Panc1 (cell line): ENCODE measurements around the gene SECTM1. TPM values are rescaled to one million over a fixed set of nuclear protein-coding genes. Genes with fewer than 3 reads are reported as not detected.

Source experiments
- ATAC-seq: fragments of 200-7000 bp; cut with Tn5 transposase; 2 replicates; pipeline ENCODE4 v1.9.1; 2020; ENCODE audit warnings: mild to moderate bottlenecking, moderate library complexity
- BruUV-seq: library from RNA; stranded (reverse); fragments of 400-500 nt; replicated peaks from 2 replicates; lab custom pipeline; 2021; lab: Mats Ljungman, UMichigan
- CTCF ChIA-PET: fragments of 300-600 bp; sonication (Branson Sonifier 250); formaldehyde crosslinking; loops from one replicate; lab custom pipeline; 2022; ENCODE audit warnings: antibody characterized with exemption; lab: Charles Lee
- POLR2A ChIA-PET: fragments of 300-600 bp; sonication (Branson Sonifier 250); formaldehyde crosslinking; loops from one replicate; lab custom pipeline; 2022; ENCODE audit warnings: antibody characterized with exemption; lab: Charles Lee
- DNase-seq: peaks from one replicate; pipeline ENCODE4 v3.0.0-alpha.2; 2010; ENCODE audit warnings: low read depth, low spot score
- H3K27ac ChIP-seq: 2 replicates; pipeline ENCODE4 v1.5.1; 2011; ENCODE audit warnings: mild to moderate bottlenecking, low read length, inconsistent platforms
- H3K27me3 ChIP-seq: fragments of 200-500 bp; sonication (Bioruptor generic); 2 replicates; pipeline ENCODE4 v1.6.0; 2014; ENCODE audit warnings: low read length, inconsistent platforms; ENCODE audit not compliant: control insufficient read depth, insufficient read depth
- H3K36me3 ChIP-seq: fragments of 200-500 bp; sonication (Bioruptor generic); 2 replicates; pipeline ENCODE4 v1.5.1; 2014; ENCODE audit warnings: inconsistent platforms, mild to moderate bottlenecking, low read length, moderate library complexity; ENCODE audit not compliant: control insufficient read depth, insufficient read depth
- H3K4me1 ChIP-seq: 2 replicates; pipeline ENCODE4 v1.5.1; 2011; ENCODE audit warnings: inconsistent platforms, mild to moderate bottlenecking, low read length, moderate library complexity; ENCODE audit not compliant: control insufficient read depth, insufficient read depth
- H3K4me3 ChIP-seq, 2 experiments: 2 replicates each; pipeline ENCODE4 v1.5.1; 2011 to 2012; ENCODE audit warnings: low read depth in 2 of 2, low read length in 2 of 2, mild to moderate bottlenecking in 2 of 2, inconsistent platforms in 1 of 2, moderate library complexity in 1 of 2
- H3K9me3 ChIP-seq: fragments of 200-500 bp; sonication (Bioruptor generic); 2 replicates; pipeline ENCODE4 v1.5.1; 2014; ENCODE audit warnings: low read depth, mild to moderate bottlenecking, inconsistent platforms, low read length, moderate library complexity; ENCODE audit not compliant: control insufficient read depth, insufficient read depth
- POLR2AphosphoS5 ChIP-seq: IDR thresholded peaks from 2 replicates; pipeline ENCODE4 v1.6.1; 2012; ENCODE audit warnings: mild to moderate bottlenecking, low read depth, low read length, moderate library complexity
- SIN3A ChIP-seq: IDR thresholded peaks from 2 replicates; pipeline ENCODE4 v1.6.1; 2012; ENCODE audit warnings: low read depth, mild to moderate bottlenecking, low read length, moderate library complexity, borderline replicate concordance; ENCODE audit not compliant: insufficient read depth
- TCF7L2 ChIP-seq: IDR thresholded peaks from 2 replicates; pipeline ENCODE4 v1.6.1; 2011; ENCODE audit warnings: mild to moderate bottlenecking, low read depth, low read length, inconsistent platforms
- in situ Hi-C: cut with HindIII; loops from 2 replicates; pipeline ENCODE4 v1.10.0; 2016; ENCODE audit warnings: low sequenced_read_pairs, low pct_unique_long_range_greater_than_20kb
- intact Hi-C: fragments of 100-400 bp; cut with micrococcal nuclease; formaldehyde crosslinking; loops from one replicate; pipeline ENCODE4 v1.10.0; 2022; ENCODE audit not compliant: unreplicated experiment
- total RNA-seq: library from RNA; stranded (reverse); gene quantifications from one replicate; pipeline ENCODE4 v1.2.1, GENCODE V29; 2021; ENCODE audit not compliant: unreplicated experiment
- TF ChIP-seq, protein P1 (sequence below): fragments of 450-650 bp; IDR thresholded peaks from 2 replicates; pipeline ENCODE4 v1.5.1; 2017; ENCODE audit warnings: mild to moderate bottlenecking
- TF ChIP-seq, protein P2 (sequence below), 2 experiments: IDR thresholded peaks; 2 replicates each; pipeline ENCODE4 v1.6.1; 2011 to 2012; ENCODE audit warnings: low read depth in 2 of 2, control low read depth in 1 of 2, low read length in 1 of 2, mild to moderate bottlenecking in 1 of 2, moderate library complexity in 1 of 2; ENCODE audit not compliant: insufficient read depth in 1 of 2

SECTM1 gene
- total RNA-seq, 1 experiment from 2014 or later, result 5.4 TPM

DNA sequence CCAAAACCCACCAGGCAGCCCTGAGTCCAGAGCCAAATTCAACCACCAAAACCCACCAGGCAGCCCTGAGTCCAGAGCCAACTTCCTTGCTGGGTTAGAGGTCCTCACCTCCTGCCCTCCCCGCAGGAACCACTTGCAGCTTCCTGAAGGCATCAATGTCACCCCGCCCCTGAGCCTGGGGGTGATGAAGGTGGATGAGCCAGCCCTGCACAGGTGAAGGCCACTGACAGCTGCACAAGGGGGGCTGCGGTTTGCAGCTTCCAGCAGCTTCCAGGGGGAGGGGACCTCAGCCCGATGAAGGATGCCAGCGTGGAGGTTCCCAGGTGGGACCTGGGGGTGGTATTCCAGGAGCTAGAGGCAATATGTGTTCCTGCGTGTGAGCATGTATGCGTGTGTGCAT is 52.5 kb downstream of the SECTM1 start:
- no peak for DNase-seq
- CTCF ChIA-PET, result interaction anchor here (0.6 kb wide), 1 partner anchor 27 kb away, joined by 7 read pairs; no protein-coding TSS in a partner anchor

GRCh38 chr17:82280537-82280936 is 53.0 kb downstream of the SECTM1 start:
- Histone ChIP-seq H3K36me3 (no peaks in the 10 kb centered on the region), H3K4me3 (no peak overlapping the region), H3K27me3 (no peaks in the 10 kb centered on the region), H3K4me1 (peaks cover 22% of the 10 kb centered on the region), H3K27ac (no peak overlapping the region), H3K9me3 (no peaks in the 10 kb centered on the region)
- BruUV-seq, result no TSS peak
- no peak for ATAC-seq
- intact Hi-C loops (no loop called here), in situ Hi-C loops (no loop called here)
- ChIA-PET POLR2A (interaction anchor here (0.6 kb wide), 1 partner anchor 24 kb away, joined by 4 read pairs; no protein-coding TSS in a partner anchor), CTCF (interaction anchor here (0.6 kb wide), 1 partner anchor 26 kb away, joined by 7 read pairs; no protein-coding TSS in a partner anchor)
- TF ChIP-seq, protein P1, sequence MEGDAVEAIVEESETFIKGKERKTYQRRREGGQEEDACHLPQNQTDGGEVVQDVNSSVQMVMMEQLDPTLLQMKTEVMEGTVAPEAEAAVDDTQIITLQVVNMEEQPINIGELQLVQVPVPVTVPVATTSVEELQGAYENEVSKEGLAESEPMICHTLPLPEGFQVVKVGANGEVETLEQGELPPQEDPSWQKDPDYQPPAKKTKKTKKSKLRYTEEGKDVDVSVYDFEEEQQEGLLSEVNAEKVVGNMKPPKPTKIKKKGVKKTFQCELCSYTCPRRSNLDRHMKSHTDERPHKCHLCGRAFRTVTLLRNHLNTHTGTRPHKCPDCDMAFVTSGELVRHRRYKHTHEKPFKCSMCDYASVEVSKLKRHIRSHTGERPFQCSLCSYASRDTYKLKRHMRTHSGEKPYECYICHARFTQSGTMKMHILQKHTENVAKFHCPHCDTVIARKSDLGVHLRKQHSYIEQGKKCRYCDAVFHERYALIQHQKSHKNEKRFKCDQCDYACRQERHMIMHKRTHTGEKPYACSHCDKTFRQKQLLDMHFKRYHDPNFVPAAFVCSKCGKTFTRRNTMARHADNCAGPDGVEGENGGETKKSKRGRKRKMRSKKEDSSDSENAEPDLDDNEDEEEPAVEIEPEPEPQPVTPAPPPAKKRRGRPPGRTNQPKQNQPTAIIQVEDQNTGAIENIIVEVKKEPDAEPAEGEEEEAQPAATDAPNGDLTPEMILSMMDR, result no peak
- TF ChIP-seq POLR2AphosphoS5 (no peak), TCF7L2 (no peak), SIN3A (no peak)
- TF ChIP-seq, protein P2, sequence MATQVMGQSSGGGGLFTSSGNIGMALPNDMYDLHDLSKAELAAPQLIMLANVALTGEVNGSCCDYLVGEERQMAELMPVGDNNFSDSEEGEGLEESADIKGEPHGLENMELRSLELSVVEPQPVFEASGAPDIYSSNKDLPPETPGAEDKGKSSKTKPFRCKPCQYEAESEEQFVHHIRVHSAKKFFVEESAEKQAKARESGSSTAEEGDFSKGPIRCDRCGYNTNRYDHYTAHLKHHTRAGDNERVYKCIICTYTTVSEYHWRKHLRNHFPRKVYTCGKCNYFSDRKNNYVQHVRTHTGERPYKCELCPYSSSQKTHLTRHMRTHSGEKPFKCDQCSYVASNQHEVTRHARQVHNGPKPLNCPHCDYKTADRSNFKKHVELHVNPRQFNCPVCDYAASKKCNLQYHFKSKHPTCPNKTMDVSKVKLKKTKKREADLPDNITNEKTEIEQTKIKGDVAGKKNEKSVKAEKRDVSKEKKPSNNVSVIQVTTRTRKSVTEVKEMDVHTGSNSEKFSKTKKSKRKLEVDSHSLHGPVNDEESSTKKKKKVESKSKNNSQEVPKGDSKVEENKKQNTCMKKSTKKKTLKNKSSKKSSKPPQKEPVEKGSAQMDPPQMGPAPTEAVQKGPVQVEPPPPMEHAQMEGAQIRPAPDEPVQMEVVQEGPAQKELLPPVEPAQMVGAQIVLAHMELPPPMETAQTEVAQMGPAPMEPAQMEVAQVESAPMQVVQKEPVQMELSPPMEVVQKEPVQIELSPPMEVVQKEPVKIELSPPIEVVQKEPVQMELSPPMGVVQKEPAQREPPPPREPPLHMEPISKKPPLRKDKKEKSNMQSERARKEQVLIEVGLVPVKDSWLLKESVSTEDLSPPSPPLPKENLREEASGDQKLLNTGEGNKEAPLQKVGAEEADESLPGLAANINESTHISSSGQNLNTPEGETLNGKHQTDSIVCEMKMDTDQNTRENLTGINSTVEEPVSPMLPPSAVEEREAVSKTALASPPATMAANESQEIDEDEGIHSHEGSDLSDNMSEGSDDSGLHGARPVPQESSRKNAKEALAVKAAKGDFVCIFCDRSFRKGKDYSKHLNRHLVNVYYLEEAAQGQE (IDR thresholded peaks at IDR 0.05; ENCODE audit: insufficient read depth in 1 of 2, low read depth in 2 of 2, low read length in 1 of 2), result no peak
- DNase-seq, result no peak

More for the DNA sequence above, 52.5 kb downstream of the SECTM1 start:
- POLR2A ChIA-PET, result interaction anchor here (0.6 kb wide), 1 partner anchor 25 kb away, joined by 4 read pairs; no protein-coding TSS in a partner anchor
- Histone ChIP-seq H3K9me3 (no peaks in the 10 kb centered on the region), H3K27ac (no peak overlapping the region), H3K4me1 (peaks cover 22% of the 10 kb centered on the region), H3K4me3 (no peak overlapping the region), H3K27me3 (no peaks in the 10 kb centered on the region), H3K36me3 (no peaks in the 10 kb centered on the region)
- no TSS peak for BruUV-seq
- no peak for ATAC-seq
- intact Hi-C loops (no loop called here), in situ Hi-C loops (no loop called here)
- TF ChIP-seq, protein P1, result no peak
- TF ChIP-seq, protein P2 (IDR thresholded peaks at IDR 0.05; ENCODE audit: insufficient read depth in 1 of 2, low read depth in 2 of 2, low read length in 1 of 2), result no peak
- no peak for TF ChIP-seq POLR2AphosphoS5
- TF ChIP-seq SIN3A, result no peak
- TF ChIP-seq TCF7L2, result no peak
